C4-2B (cell line): ENCODE results near the gene MRPL48.

Experiments
- H3K27ac ChIP-seq: fragments of 450-650 bp; 2 replicates; pipeline ENCODE4 v1.5.1; 2017
- ZFX ChIP-seq: fragments of 450-650 bp; IDR thresholded peaks from 2 replicates; pipeline ENCODE4 v1.6.1; 2017
- TF ChIP-seq, protein P1 (sequence below): fragments of 450-650 bp; conservative IDR thresholded peaks from 2 replicates; pipeline ENCODE4 v1.5.1; 2017; ENCODE audit warnings: mild to moderate bottlenecking

MRPL48 gene

DNA sequence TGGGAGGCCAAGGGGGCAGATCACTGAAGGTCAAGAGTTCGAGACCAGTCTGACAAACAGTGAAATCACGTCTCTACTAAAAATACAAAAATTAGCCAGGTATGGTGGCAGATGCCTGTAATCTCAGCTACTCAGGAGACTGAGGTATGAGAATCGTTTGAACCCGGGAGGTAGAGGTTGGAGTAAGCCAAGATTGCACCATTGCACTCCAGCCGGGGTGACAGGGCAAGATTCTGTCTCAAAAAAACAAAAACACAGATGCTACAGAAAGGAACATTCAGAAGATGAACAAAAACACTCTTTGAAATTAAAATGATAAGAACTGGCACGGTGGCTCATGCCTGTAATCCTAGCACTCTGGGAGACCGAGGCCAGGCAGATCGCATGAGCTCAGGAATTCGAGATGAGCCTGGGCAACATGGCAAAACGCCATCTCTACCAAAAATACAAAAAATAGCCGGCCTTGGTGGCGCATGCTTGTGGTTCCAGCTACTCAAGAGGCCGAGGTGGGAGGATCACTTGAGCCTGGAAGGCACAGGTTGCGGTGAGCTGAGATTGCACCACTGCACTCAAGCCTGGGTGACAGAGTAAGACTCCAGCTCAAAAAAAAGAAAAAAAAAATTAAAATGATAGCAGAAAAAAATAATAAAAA, 35.3 kb upstream of the MRPL48 start:
- H3K27ac ChIP-seq, result no peak overlapping the region
- no peak for TF ChIP-seq ZFX
- TF ChIP-seq, protein P1, sequence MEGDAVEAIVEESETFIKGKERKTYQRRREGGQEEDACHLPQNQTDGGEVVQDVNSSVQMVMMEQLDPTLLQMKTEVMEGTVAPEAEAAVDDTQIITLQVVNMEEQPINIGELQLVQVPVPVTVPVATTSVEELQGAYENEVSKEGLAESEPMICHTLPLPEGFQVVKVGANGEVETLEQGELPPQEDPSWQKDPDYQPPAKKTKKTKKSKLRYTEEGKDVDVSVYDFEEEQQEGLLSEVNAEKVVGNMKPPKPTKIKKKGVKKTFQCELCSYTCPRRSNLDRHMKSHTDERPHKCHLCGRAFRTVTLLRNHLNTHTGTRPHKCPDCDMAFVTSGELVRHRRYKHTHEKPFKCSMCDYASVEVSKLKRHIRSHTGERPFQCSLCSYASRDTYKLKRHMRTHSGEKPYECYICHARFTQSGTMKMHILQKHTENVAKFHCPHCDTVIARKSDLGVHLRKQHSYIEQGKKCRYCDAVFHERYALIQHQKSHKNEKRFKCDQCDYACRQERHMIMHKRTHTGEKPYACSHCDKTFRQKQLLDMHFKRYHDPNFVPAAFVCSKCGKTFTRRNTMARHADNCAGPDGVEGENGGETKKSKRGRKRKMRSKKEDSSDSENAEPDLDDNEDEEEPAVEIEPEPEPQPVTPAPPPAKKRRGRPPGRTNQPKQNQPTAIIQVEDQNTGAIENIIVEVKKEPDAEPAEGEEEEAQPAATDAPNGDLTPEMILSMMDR, result no peak

DNA sequence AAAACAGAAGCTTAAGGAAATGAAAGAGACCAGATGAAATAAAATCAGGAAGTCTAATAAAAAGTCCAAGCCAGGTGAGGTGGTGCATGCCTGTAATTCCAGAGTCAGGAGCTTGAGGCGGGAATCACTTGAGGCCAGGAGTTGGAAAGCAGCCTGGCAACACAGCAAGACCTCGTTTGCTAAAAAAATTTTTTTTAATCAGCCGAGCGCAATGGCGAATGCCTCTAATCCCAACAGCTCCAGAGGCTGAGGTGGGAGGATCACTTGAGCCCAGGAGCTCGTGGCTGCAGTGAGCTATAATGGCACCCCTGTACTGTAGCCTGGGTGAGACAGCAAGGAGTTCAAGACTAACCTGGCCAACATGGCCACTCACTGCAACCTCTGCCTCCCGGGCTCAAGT, 34.8 kb upstream of the MRPL48 start:
- TF ChIP-seq, protein P1, result no peak
- TF ChIP-seq ZFX, result no peak

DNA sequence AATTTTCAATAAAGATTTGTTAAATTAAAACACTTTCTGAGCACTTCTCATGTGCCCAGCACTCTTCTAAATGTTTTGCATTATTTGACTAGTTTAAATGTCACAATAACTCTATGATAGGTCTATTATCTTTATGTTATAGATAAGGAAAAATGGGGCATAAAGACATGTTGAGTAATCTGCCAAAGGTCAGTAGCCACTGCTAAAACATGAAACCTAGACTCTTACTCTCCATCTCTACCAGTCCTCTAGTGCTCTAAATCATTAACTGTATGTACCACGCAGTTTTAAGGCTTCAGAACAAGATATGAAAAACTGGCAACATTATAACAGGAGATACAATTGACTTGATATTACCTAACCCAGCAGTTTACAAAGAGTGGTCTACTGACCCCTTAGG, 33.7 kb upstream of the MRPL48 start:
- no peak overlapping the region for H3K27ac ChIP-seq
- TF ChIP-seq, protein P1, result no peak

More for the DNA sequence above, 34.8 kb upstream of the MRPL48 start:
- H3K27ac ChIP-seq, result no peak overlapping the region

DNA sequence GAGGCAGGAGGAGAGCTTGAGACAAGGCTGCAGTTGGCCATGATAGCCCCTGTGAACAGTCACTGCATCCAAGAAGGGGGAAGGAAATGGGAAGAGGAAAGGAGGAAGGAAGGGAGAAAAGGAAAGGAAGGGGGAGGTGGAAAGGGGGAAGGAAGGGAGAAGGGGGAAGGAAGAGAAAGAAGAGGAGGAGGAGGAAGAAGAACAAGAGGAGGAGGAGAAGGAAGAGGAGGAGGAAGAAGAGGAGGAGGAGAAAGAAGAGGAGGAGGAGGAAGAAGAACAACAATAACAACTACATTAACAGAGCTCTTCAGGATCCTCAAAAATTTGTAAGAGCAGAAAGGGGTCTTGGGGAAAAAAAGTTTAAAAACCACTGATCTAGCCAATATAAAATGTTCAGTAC, 32.0 kb upstream of the MRPL48 start:
- TF ChIP-seq ZFX, result no peak
- TF ChIP-seq, protein P1, result no peak
- no peak overlapping the region for H3K27ac ChIP-seq

DNA sequence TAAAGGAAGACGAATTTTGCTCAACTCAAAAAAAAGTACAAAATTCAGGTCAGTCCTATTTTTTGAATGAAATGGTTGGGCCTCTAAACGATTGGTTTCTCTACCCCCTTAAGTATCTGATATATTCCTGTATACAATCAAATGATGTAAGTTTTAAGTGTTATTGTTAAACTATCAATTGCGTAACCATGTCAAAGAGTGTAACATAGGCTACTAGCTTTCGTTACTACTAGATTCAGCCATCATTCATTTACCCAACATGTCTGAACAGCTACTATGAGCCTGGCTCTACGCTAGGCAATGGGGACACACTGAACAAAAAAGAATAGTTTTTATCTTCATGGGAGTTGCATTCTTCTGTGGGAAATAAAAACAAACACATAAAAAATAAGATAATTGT, 30.1 kb upstream of the MRPL48 start:
- no peak overlapping the region for H3K27ac ChIP-seq
- TF ChIP-seq ZFX, result no peak
- TF ChIP-seq, protein P1, result no peak

DNA sequence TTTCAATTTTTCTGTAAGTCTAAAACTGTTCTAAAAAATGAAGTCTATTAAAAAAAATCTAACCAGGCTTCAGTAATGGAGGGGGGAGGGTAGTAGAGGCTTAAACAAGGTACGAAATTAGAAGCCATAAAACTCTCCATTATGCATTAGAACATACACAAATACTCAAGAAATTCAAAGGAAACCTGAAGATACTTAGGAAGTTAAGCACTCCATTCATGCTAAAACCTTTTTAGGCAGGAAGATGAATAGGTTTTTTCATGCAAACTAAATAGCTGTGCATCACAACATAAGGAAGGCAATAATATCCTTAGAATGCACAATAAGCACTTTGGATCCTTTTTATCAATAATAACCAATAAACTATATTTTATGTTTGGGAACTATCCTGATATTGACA, 29.2 kb upstream of the MRPL48 start:
- TF ChIP-seq, protein P1, result no peak
- TF ChIP-seq ZFX, result no peak
- H3K27ac ChIP-seq, result no peak overlapping the region

DNA sequence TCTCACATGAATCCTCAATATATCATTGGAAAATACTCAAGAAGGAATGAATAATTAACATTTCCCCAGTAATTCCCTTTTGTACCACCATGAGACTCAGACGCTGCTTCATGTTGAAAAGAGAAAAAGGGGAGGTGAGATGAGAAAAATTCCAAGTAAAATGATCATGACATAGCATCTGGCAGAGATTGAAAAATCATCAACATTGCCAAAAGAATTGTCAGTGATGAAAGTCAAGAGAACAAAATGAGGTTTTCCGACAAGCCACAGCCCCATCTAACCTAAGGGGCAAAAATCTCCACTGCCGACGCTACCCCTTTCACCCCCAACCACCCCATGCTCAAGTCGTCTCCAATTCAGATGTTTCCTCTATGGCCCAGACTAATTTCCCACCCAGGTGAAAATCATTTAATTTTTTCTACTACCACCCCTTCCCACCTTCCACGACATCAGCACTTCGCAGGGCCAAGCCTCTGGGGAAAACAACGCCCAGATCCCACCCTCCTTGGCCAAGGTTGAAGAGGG, 28.0 kb upstream of the MRPL48 start:
- TF ChIP-seq, protein P1, result no peak; the same call in 1 of the 2 replicates
- no peak for TF ChIP-seq ZFX
- H3K27ac ChIP-seq, result peak overlapping the region; percentile 86
